IMR-90 (cell line): ENCODE data around the gene FBXW8. TPM values are rescaled to one million over a fixed set of nuclear protein-coding genes. Genes with fewer than 3 reads are reported as not detected.

Experiments
- ATAC-seq: fragments of 200-7000 bp; cut with Tn5 transposase; 2 replicates; pipeline ENCODE4 v1.9.1; 2020; ENCODE audit warnings: low read depth, mild to moderate bottlenecking, moderate library complexity
- BruUV-seq: library from RNA; stranded (reverse); fragments of 400-500 nt; replicated peaks from 2 replicates; lab custom pipeline; 2021; lab: Mats Ljungman, UMichigan
- CTCF ChIA-PET: fragments of 300-600 bp; formaldehyde crosslinking; extraction: SDS; loops from one replicate; lab custom pipeline; 2021; ENCODE audit warnings: antibody characterized with exemption; lab: Yijun Ruan, JAX
- POLR2A ChIA-PET: fragments of 300-600 bp; sonication (Branson Sonifier 250); formaldehyde crosslinking; loops from one replicate; lab custom pipeline; 2022; ENCODE audit warnings: antibody characterized with exemption; ENCODE audit not compliant: unreplicated experiment; lab: Charles Lee
- DNase-seq: peaks from one replicate; pipeline ENCODE4 v3.0.0; 2013
- H2AFZ ChIP-seq: replicated peaks from 2 replicates; pipeline ENCODE3; 2013; ENCODE audit warnings: low read length, mild to moderate bottlenecking; ENCODE audit not compliant: poor library complexity
- H2AK5ac ChIP-seq: 2 replicates; pipeline ENCODE4 v1.6.1; 2013; ENCODE audit warnings: low read depth, low read length, inconsistent platforms
- H2AK9ac ChIP-seq: replicated peaks from 2 replicates; pipeline ENCODE3; 2013; ENCODE audit warnings: mild to moderate bottlenecking, low read depth, low read length, moderate library complexity; ENCODE audit not compliant: poor library complexity
- H2BK120ac ChIP-seq: 2 replicates; pipeline ENCODE4 v1.6.1; 2013; ENCODE audit warnings: low read depth, low read length, inconsistent platforms
- H2BK15ac ChIP-seq: 3 replicates; pipeline ENCODE4 v1.6.1; 2013; ENCODE audit warnings: low read depth, low read length, inconsistent platforms
- H2BK20ac ChIP-seq: 2 replicates; pipeline ENCODE4 v1.6.1; 2013; ENCODE audit warnings: low read depth, mild to moderate bottlenecking, inconsistent platforms, low read length, moderate library complexity
- H2BK5ac ChIP-seq: 2 replicates; pipeline ENCODE4 v1.6.1; 2013; ENCODE audit warnings: mild to moderate bottlenecking, low read depth, low read length, inconsistent platforms; ENCODE audit not compliant: poor library complexity, severe bottlenecking
- H3K14ac ChIP-seq: replicated peaks from 2 replicates; pipeline ENCODE4 v1.6.1; 2013; ENCODE audit warnings: low read depth, low read length, inconsistent platforms
- H3K18ac ChIP-seq: 2 replicates; pipeline ENCODE4 v1.6.1; 2013; ENCODE audit warnings: low read depth, low read length, control low read depth
- H3K23ac ChIP-seq: 2 replicates; pipeline ENCODE4 v1.6.1; 2013; ENCODE audit warnings: low read depth, low read length, inconsistent platforms
- H3K27ac ChIP-seq: 2 replicates; pipeline ENCODE4 v1.5.1; 2013; ENCODE audit warnings: mild to moderate bottlenecking, control low read depth, low read length; ENCODE audit not compliant: insufficient read depth
- H3K27me3 ChIP-seq: 2 replicates; pipeline ENCODE4 v1.6.1; 2013; ENCODE audit warnings: low read length; ENCODE audit not compliant: control insufficient read depth, insufficient read depth
- H3K36me3 ChIP-seq: 2 replicates; pipeline ENCODE4 v1.6.1; 2013; ENCODE audit warnings: low read length, mixed read lengths; ENCODE audit not compliant: control insufficient read depth, insufficient read depth
- H3K4ac ChIP-seq: 2 replicates; pipeline ENCODE4 v1.6.1; 2013; ENCODE audit warnings: low read depth, low read length, inconsistent platforms
- H3K4me1 ChIP-seq: 2 replicates; pipeline ENCODE4 v1.6.1; 2013; ENCODE audit warnings: low read length, mixed read lengths; ENCODE audit not compliant: control insufficient read depth, insufficient read depth
- H3K4me2 ChIP-seq: 2 replicates; pipeline ENCODE4 v1.6.1; 2013; ENCODE audit warnings: low read depth, mild to moderate bottlenecking, control low read depth, low read length, moderate library complexity
- H3K4me3 ChIP-seq: 2 replicates; pipeline ENCODE4 v1.5.1; 2013; ENCODE audit warnings: low read depth, mild to moderate bottlenecking, control low read depth, low read length, moderate library complexity; ENCODE audit not compliant: insufficient read depth
- H3K56ac ChIP-seq: 2 replicates; pipeline ENCODE4 v1.6.1; 2013; ENCODE audit warnings: low read length, inconsistent platforms; ENCODE audit not compliant: insufficient read depth; ENCODE audit errors: extremely low read depth
- H3K79me1 ChIP-seq, 2 experiments: 2 replicates each; pipeline ENCODE4 v1.6.1; 2013; ENCODE audit warnings: low read length in 2 of 2, inconsistent platforms in 1 of 2, low read depth in 1 of 2
- H3K9ac ChIP-seq: 2 replicates; pipeline ENCODE4 v1.6.1; 2013; ENCODE audit warnings: low read depth, low read length, control low read depth
- H3K9me1 ChIP-seq: 2 replicates; pipeline ENCODE4 v1.6.1; 2013; ENCODE audit warnings: low read length, inconsistent platforms; ENCODE audit not compliant: insufficient read depth
- H3K9me3 ChIP-seq: 2 replicates; pipeline ENCODE4 v1.6.1; 2013; ENCODE audit warnings: low read length; ENCODE audit not compliant: control insufficient read depth, insufficient read depth
- H4K20me1 ChIP-seq: 2 replicates; pipeline ENCODE4 v1.6.1; 2013; ENCODE audit warnings: low read length, inconsistent platforms; ENCODE audit not compliant: insufficient read depth
- H4K5ac ChIP-seq: 2 replicates; pipeline ENCODE4 v1.6.1; 2013; ENCODE audit warnings: mild to moderate bottlenecking, low read depth, low read length, control low read depth
- H4K8ac ChIP-seq, 2 experiments: 2 replicates each; pipeline ENCODE4 v1.6.1; 2013; ENCODE audit warnings: low read depth in 2 of 2, low read length in 2 of 2, control low read depth in 1 of 2, inconsistent platforms in 1 of 2
- H4K91ac ChIP-seq: 2 replicates; pipeline ENCODE4 v1.6.1; 2013; ENCODE audit warnings: low read depth, low read length, inconsistent platforms; ENCODE audit not compliant: insufficient read depth
- BHLHE40 ChIP-seq: fragments of 150-350 bp; IDR thresholded peaks from 2 replicates; pipeline ENCODE4 v1.6.1; 2016; ENCODE audit warnings: mild to moderate bottlenecking, low read depth, low read length
- CEBPB ChIP-seq: IDR thresholded peaks from 2 replicates; pipeline ENCODE4 v1.6.1; 2012; ENCODE audit warnings: low read depth, low read length, improper control_type of control experiment
- CHD1 ChIP-seq: IDR thresholded peaks from 2 replicates; pipeline ENCODE4 v1.6.1; 2012; ENCODE audit warnings: low read depth, low read length, improper control_type of control experiment
- FOS ChIP-seq: fragments of 150-350 bp; IDR thresholded peaks from 2 replicates; pipeline ENCODE4 v1.6.1; 2016; ENCODE audit warnings: low read depth, low read length
- MAFK ChIP-seq: IDR thresholded peaks from 2 replicates; pipeline ENCODE4 v1.6.1; 2012; ENCODE audit warnings: low read depth, low read length, improper control_type of control experiment
- MAZ ChIP-seq: IDR thresholded peaks from 2 replicates; pipeline ENCODE4 v1.6.1; 2012; ENCODE audit warnings: low read depth, mild to moderate bottlenecking, low read length, improper control_type of control experiment, moderate library complexity, borderline replicate concordance
- NFE2L2 ChIP-seq: fragments of 150-350 bp; IDR thresholded peaks from 2 replicates; pipeline ENCODE4 v1.6.1; 2016; ENCODE audit warnings: low read depth, mild to moderate bottlenecking, low read length
- POLR2A ChIP-seq: IDR thresholded peaks from 2 replicates; pipeline ENCODE4 v1.6.1; 2012; ENCODE audit warnings: mild to moderate bottlenecking, low read depth, low read length
- RAD21 ChIP-seq: IDR thresholded peaks from 2 replicates; pipeline ENCODE4 v1.6.1; 2012; ENCODE audit warnings: low read length, improper control_type of control experiment
- RCOR1 ChIP-seq: IDR thresholded peaks from 2 replicates; pipeline ENCODE4 v1.6.1; 2012; ENCODE audit warnings: mild to moderate bottlenecking, low read length, improper control_type of control experiment; ENCODE audit not compliant: insufficient replicate concordance
- RFX5 ChIP-seq: IDR thresholded peaks from 2 replicates; pipeline ENCODE4 v1.8.0; 2012; ENCODE audit warnings: low read depth, mild to moderate bottlenecking, low read length, moderate library complexity
- SMC3 ChIP-seq: fragments of 150-350 bp; IDR thresholded peaks from 2 replicates; pipeline ENCODE4 v1.6.1; 2016; ENCODE audit warnings: low read depth, mild to moderate bottlenecking, antibody characterized with exemption, low read length, moderate library complexity
- WGBS, 2 experiments: methylation state at CpG; one replicate each; pipeline versions ENCODE4 v1.1.5 to v1.1.7; 2013; ENCODE audit warnings: missing lambda C conversion rate in 2 of 2; ENCODE audit not compliant: insufficient read length in 1 of 2; ENCODE audit errors: extremely low coverage in 2 of 2; 5-methylcytosine and 5-hydroxymethylcytosine counted together
- dilution Hi-C: fragments of 300-500 bp; cut with HindIII; formaldehyde crosslinking; loops from one replicate; pipeline ENCODE4 v1.14.3; 2018; ENCODE audit warnings: low sequenced_read_pairs; ENCODE audit not compliant: unreplicated experiment
- in situ Hi-C: fragments of 300-500 bp; cut with MboI; formaldehyde crosslinking; loops from 3 replicates; pipeline ENCODE4 v1.14.3; 2019; ENCODE audit warnings: low sequenced_read_pairs, inconsistent platforms, mixed read lengths
- intact Hi-C: fragments of 100-400 bp; cut with micrococcal nuclease; formaldehyde crosslinking; loops from 2 replicates; pipeline ENCODE4 v1.10.0; 2022
- polyA plus RNA-seq, 3 experiments: library from polyadenylated mRNA; depleted of rRNA; stranded (reverse); fragments of >200 nt; gene quantifications; 2 replicates each; pipeline ENCODE4 v1.2.3, GENCODE V29; 2012; ENCODE audit warnings: low replicate concordance in 1 of 3
- total RNA-seq: library from RNA; depleted of rRNA; stranded (reverse); fragments of >200 nt; gene quantifications from 2 replicates; pipeline ENCODE4 v1.2.3, GENCODE V29; 2012
- TF ChIP-seq, protein P1 (sequence below): fragments of 150-350 bp; IDR thresholded peaks from 2 replicates; pipeline ENCODE4 v1.6.1; 2017; ENCODE audit warnings: mild to moderate bottlenecking, antibody characterized with exemption, low read length, low read depth
- TF ChIP-seq, protein P2 (sequence below): fragments of 150-350 bp; IDR thresholded peaks from 2 replicates; pipeline ENCODE4 v1.6.1; 2016; ENCODE audit warnings: low read depth, mild to moderate bottlenecking, low read length, moderate library complexity, borderline replicate concordance
- TF ChIP-seq, protein P3 (sequence below): conservative IDR thresholded peaks from 2 replicates; pipeline ENCODE4 v1.5.1; 2012; ENCODE audit warnings: mild to moderate bottlenecking, low read depth, low read length, improper control_type of control experiment

FBXW8 gene
- total and polyA plus RNA-seq, 2 of the 4 experiments (the other 2 are of a cell fraction) = 20.3 to 25.8 TPM

DNA sequence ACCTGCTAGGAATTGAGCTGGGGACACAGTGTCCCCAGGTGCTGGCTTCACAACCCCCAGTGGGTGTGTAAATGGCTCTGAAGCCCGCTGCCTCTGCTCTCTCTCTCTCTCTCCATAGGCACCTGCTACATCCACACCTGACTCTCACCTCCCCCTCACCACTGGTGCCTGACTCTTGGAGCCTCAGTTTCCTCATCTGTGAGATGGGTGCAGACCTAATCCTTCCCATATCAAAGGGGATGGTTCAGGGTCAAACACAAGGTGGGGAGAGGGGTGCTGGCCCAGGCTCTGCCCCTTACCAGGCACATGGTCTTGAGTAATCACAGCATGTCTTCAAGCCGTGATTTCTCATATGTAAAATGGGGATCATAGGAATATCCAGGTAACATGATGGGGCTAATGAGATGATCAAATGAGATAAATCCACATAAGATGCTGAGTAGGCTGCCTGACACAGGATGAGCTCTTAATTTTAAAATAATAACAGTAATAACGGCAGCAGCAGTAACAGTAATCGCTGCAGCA lies 150.9 kb downstream of the FBXW8 start:
- no peak overlapping the region for H3K4me2 ChIP-seq
- CTCF ChIA-PET = interaction anchor here (0.6 kb wide), 1 partner anchor 15 kb away, joined by 3 read pairs; no protein-coding TSS in a partner anchor
- H2BK120ac ChIP-seq = no peak overlapping the region
- H3K56ac ChIP-seq = no peak overlapping the region
- no peak overlapping the region for H4K8ac ChIP-seq
- H4K5ac ChIP-seq = no peak overlapping the region
- no peak overlapping the region for H2AFZ ChIP-seq
- H3K27ac ChIP-seq = no peak overlapping the region
- no peaks in the 10 kb centered on the region for H4K20me1 ChIP-seq
- no peak overlapping the region for H3K4me3 ChIP-seq
- H4K91ac ChIP-seq = no peak overlapping the region
- H3K4me1 ChIP-seq = no peaks in the 10 kb centered on the region
- H3K9me3 ChIP-seq = no peaks in the 10 kb centered on the region
- in situ Hi-C loops = no loop called here
- TF ChIP-seq, protein P1, sequence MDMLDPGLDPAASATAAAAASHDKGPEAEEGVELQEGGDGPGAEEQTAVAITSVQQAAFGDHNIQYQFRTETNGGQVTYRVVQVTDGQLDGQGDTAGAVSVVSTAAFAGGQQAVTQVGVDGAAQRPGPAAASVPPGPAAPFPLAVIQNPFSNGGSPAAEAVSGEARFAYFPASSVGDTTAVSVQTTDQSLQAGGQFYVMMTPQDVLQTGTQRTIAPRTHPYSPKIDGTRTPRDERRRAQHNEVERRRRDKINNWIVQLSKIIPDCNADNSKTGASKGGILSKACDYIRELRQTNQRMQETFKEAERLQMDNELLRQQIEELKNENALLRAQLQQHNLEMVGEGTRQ = no peak
- TF ChIP-seq SMC3 = no peak
- TF ChIP-seq, protein P2, sequence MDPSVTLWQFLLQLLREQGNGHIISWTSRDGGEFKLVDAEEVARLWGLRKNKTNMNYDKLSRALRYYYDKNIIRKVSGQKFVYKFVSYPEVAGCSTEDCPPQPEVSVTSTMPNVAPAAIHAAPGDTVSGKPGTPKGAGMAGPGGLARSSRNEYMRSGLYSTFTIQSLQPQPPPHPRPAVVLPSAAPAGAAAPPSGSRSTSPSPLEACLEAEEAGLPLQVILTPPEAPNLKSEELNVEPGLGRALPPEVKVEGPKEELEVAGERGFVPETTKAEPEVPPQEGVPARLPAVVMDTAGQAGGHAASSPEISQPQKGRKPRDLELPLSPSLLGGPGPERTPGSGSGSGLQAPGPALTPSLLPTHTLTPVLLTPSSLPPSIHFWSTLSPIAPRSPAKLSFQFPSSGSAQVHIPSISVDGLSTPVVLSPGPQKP = no peak
- TF ChIP-seq BHLHE40 = no peak
- TF ChIP-seq RFX5 = no peak
- no peak for TF ChIP-seq CHD1
- no peak for TF ChIP-seq POLR2A
- TF ChIP-seq MAFK = no peak
- no peak for TF ChIP-seq RAD21
- TF ChIP-seq RCOR1 = no peak
- no peak for TF ChIP-seq FOS
- TF ChIP-seq MAZ = no peak
- TF ChIP-seq NFE2L2 = no peak
- TF ChIP-seq CEBPB = no peak
- TF ChIP-seq, protein P3, sequence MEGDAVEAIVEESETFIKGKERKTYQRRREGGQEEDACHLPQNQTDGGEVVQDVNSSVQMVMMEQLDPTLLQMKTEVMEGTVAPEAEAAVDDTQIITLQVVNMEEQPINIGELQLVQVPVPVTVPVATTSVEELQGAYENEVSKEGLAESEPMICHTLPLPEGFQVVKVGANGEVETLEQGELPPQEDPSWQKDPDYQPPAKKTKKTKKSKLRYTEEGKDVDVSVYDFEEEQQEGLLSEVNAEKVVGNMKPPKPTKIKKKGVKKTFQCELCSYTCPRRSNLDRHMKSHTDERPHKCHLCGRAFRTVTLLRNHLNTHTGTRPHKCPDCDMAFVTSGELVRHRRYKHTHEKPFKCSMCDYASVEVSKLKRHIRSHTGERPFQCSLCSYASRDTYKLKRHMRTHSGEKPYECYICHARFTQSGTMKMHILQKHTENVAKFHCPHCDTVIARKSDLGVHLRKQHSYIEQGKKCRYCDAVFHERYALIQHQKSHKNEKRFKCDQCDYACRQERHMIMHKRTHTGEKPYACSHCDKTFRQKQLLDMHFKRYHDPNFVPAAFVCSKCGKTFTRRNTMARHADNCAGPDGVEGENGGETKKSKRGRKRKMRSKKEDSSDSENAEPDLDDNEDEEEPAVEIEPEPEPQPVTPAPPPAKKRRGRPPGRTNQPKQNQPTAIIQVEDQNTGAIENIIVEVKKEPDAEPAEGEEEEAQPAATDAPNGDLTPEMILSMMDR = no peak
- H3K27me3 ChIP-seq = peaks cover 41% of the 10 kb centered on the region
- no peak overlapping the region for H3K14ac ChIP-seq
- POLR2A ChIA-PET = no interaction called here
- dilution Hi-C loops = no loop called here
- BruUV-seq = no TSS peak
- H3K79me1 ChIP-seq = no peaks in the 10 kb centered on the region
- no peak overlapping the region for H2BK15ac ChIP-seq
- H2AK5ac ChIP-seq = no peak overlapping the region
- H3K9me1 ChIP-seq = no peaks in the 10 kb centered on the region
- H3K23ac ChIP-seq = no peak overlapping the region
- DNase-seq = no peak
- H2BK20ac ChIP-seq = no peak overlapping the region
- no peaks in the 10 kb centered on the region for H3K36me3 ChIP-seq
- H3K4ac ChIP-seq = no peak overlapping the region
- intact Hi-C loops = no loop called here
- no peak overlapping the region for H2AK9ac ChIP-seq
- no peak overlapping the region for H3K9ac ChIP-seq
- H3K18ac ChIP-seq = no peak overlapping the region
- 100% methylated on average over 1 of the region's 4 CpGs; no CpG with 5 or more reads in 1 of the 2 experiments for WGBS, 2 experiments
- no peak overlapping the region for H2BK5ac ChIP-seq
- no peak for ATAC-seq
